Activated T-helper 2 cell treated with anti-CD3 and anti-CD28 coated beads, Interferon-gamma antibody, Interleukin-2, Interleukin-4, amounts not matched to agents 10 μg/mL and 5 μg/mL and 100 μg/mL, durations not matched to agents 14 hours and 24 hours and 36 hours (primary cell): ENCODE data around the gene DCUN1D3. TPM values are rescaled to one million over a fixed set of nuclear protein-coding genes. Genes with fewer than 3 reads are reported as not detected.
A peak's percentile ranks its signal among the peaks of the same experiment; 100 is the strongest.
"Not testable (repeated sequence)": the region's sequence is repeated elsewhere in the genome, so short reads cannot be mapped to it uniquely, and the experiment has no call there.

Source experiments
- DNase-seq: peaks from one replicate; pipeline ENCODE4 v3.0.0; 2021; ENCODE audit warnings: low spot score
- H3K27ac Mint-ChIP-seq: one replicate; pipeline ENCODE4 v1.8.0; 2021; ENCODE audit warnings: mixed read lengths
- H3K27me3 Mint-ChIP-seq: one replicate; pipeline ENCODE4 v1.8.0; 2021; ENCODE audit warnings: low read depth, mixed read lengths
- H3K36me3 Mint-ChIP-seq: one replicate; pipeline ENCODE4 v1.8.0; 2021; ENCODE audit warnings: low read depth, mixed read lengths
- H3K4me1 Mint-ChIP-seq: one replicate; pipeline ENCODE4 v1.8.0; 2021; ENCODE audit warnings: low read depth, mixed read lengths
- H3K4me3 Mint-ChIP-seq: one replicate; pipeline ENCODE4 v1.8.0; 2021; ENCODE audit warnings: low read depth, mild to moderate bottlenecking, moderate library complexity, mixed read lengths
- H3K9me3 Mint-ChIP-seq: one replicate; pipeline ENCODE4 v1.8.0; 2021; ENCODE audit warnings: mixed read lengths
- intact Hi-C: fragments of 100-400 bp; cut with micrococcal nuclease; formaldehyde crosslinking; loops from one replicate; pipeline ENCODE4 v1.15.1; 2023
- total RNA-seq: library from RNA; stranded (reverse); gene quantifications from 2 replicates; pipeline ENCODE4 v1.2.3, GENCODE V29; 2022

Gene DCUN1D3
- total RNA-seq, 1 donor from 2014 or later, result 17.4 TPM

DNA sequence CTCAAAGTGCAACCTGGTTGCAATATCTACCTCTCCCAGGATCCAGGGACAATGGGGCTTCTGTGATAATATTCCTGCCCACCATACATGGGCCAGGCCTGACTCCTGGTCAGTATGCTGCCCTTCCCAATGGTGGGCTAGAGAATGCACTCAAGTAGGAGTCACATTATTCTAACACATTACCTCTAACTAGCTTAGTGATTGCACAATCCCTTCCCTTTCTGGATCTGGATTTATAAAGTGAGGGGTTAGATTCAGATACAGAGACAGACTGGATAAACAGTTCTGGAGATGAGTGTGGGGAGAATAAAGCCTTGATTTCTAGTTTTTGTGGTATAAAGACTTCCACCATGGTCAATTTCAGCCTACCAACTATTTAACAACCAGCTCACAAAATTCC lies 33.4 kb upstream of the DCUN1D3 start:
- H3K27me3 Mint-ChIP-seq, result no peaks in the 10 kb centered on the region
- intact Hi-C loops, result no loop called here
- no peaks in the 10 kb centered on the region for H3K9me3 Mint-ChIP-seq
- H3K4me1 Mint-ChIP-seq, result peaks cover 9% of the 10 kb centered on the region
- no peak for DNase-seq
- H3K27ac Mint-ChIP-seq, result no peak overlapping the region
- no peaks in the 10 kb centered on the region for H3K36me3 Mint-ChIP-seq
- H3K4me3 Mint-ChIP-seq, result no peak overlapping the region

GRCh38 chr16:20931066-20931600 lies 31.0 kb upstream of the DCUN1D3 start:
- DNase-seq, result no peak
- intact Hi-C loops, result no loop called here
- Mint-ChIP-seq H3K27ac (no peak overlapping the region), H3K4me1 (peaks cover 1% of the 10 kb centered on the region), H3K4me3 (no peak overlapping the region), H3K9me3 (no peaks in the 10 kb centered on the region), H3K27me3 (no peaks in the 10 kb centered on the region), H3K36me3 (peaks cover 4% of the 10 kb centered on the region)

DNA sequence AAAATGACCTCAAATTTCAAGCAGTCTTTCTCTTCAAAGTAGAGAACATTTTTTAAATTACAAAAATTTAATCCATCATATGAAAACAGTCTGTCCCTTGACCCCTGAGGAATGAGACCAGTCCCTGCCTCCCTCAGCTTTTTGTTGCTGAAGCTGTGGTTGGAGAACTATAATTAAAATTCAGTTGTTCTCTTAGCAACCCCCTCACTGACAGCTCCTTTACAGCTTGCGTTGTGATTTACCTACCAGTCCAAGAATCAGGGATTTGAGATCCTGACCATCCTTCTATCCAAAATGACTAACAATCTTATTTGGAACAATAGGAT lies 30.2 kb upstream of the DCUN1D3 start:
- no peak for DNase-seq
- Mint-ChIP-seq H3K27me3 (no peaks in the 10 kb centered on the region), H3K36me3 (peaks cover 11% of the 10 kb centered on the region), H3K4me3 (no peak overlapping the region), H3K4me1 (peaks cover 1% of the 10 kb centered on the region), H3K9me3 (no peaks in the 10 kb centered on the region), H3K27ac (no peak overlapping the region)
- intact Hi-C loops, result no loop called here

DNA sequence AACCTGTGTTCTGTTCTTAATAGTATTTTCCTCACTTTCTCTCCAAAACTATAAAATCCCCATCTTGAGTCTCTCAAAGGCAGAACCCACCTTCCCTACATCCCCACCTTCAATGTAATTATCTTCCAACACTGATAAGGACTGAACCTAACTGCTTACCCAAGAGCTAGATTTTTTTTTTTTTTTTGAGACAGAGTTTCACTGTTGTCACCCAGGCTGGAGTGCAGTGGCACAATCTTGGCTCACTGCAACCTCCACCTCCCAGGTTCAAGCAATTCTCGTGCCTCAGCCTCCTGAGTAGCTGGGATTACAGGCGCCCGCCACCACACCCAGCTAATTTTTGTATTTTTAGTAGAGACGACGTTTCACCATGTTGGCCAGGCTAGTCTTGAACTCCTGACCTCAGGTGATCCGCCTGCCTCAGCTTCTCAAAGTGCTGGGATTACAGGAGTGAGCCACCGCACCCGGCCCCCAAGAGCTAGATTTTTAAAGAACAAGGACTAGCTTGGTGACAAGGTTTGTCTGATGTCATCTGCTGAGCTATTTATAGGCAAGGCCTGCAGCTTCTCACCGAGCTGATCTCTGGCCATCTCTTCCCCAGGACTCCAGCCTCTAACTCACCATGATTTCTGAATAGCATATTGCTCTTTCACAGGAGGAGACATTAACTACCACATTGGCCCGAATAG lies 29.7 kb upstream of the DCUN1D3 start:
- H3K9me3 Mint-ChIP-seq, H3K4me1 Mint-ChIP-seq, H3K27me3 Mint-ChIP-seq, H3K27ac Mint-ChIP-seq, H3K4me3 Mint-ChIP-seq, intact Hi-C loops, DNase-seq: not testable (repeated sequence)
- peaks cover 13% of the 10 kb centered on the region for H3K36me3 Mint-ChIP-seq

GRCh38 chr16:20928774-20929411 lies 28.7 kb upstream of the DCUN1D3 start:
- no peak for DNase-seq
- H3K36me3 Mint-ChIP-seq, result peaks cover 19% of the 10 kb centered on the region
- H3K4me1 Mint-ChIP-seq, result no peaks in the 10 kb centered on the region
- intact Hi-C loops, result no loop called here
- no peaks in the 10 kb centered on the region for H3K9me3 Mint-ChIP-seq
- H3K27ac Mint-ChIP-seq, result no peak overlapping the region
- no peaks in the 10 kb centered on the region for H3K27me3 Mint-ChIP-seq
- no peak overlapping the region for H3K4me3 Mint-ChIP-seq

GRCh38 chr16:20925751-20926150 lies 25.6 kb upstream of the DCUN1D3 start:
- Mint-ChIP-seq H3K4me1 (no peaks in the 10 kb centered on the region), H3K27me3 (no peaks in the 10 kb centered on the region), H3K27ac (no peak overlapping the region), H3K9me3 (no peaks in the 10 kb centered on the region), H3K4me3 (no peak overlapping the region), H3K36me3 (peaks cover 26% of the 10 kb centered on the region)
- no peak for DNase-seq
- intact Hi-C loops, result no loop called here

DNA sequence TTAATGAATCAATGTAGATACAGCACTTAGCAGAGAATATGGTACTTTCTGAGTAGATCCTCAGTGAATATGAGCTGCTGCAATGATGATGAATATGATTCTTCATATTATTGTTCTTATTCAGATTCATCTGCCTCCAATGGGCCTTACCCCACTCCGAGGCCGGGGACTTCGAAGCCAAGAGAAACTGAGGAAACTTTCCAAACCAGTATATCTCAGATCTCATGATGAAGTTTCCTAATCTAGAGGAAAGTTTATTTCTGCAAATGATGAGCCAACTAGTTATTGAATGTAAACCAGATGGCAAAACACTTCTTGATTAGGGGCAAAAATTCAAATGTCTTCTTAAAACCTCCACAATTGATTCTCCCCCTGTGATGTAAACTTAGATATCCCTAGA lies 23.7 kb upstream of the DCUN1D3 start:
- H3K4me3 Mint-ChIP-seq, result no peak overlapping the region
- peaks cover 12% of the 10 kb centered on the region for H3K4me1 Mint-ChIP-seq
- no peaks in the 10 kb centered on the region for H3K9me3 Mint-ChIP-seq
- H3K27ac Mint-ChIP-seq, result no peak overlapping the region
- H3K27me3 Mint-ChIP-seq, result no peaks in the 10 kb centered on the region
- intact Hi-C loops, result no loop called here
- no peak for DNase-seq
- H3K36me3 Mint-ChIP-seq, result peaks cover 42% of the 10 kb centered on the region

- Mint-ChIP-seq H3K27me3 (no peaks in the 10 kb centered on the region), H3K36me3 (peaks cover 57% of the 10 kb centered on the region), H3K4me3 (no peak overlapping the region), H3K27ac (no peak overlapping the region), H3K9me3 (peaks cover 3% of the 10 kb centered on the region), H3K4me1 (peaks cover 26% of the 10 kb centered on the region)
- intact Hi-C loops, result no loop called here
- no peak for DNase-seq
These were observed 20.6 kb upstream of the DCUN1D3 start for GRCh38 chr16:20920799-20921198.

DNA sequence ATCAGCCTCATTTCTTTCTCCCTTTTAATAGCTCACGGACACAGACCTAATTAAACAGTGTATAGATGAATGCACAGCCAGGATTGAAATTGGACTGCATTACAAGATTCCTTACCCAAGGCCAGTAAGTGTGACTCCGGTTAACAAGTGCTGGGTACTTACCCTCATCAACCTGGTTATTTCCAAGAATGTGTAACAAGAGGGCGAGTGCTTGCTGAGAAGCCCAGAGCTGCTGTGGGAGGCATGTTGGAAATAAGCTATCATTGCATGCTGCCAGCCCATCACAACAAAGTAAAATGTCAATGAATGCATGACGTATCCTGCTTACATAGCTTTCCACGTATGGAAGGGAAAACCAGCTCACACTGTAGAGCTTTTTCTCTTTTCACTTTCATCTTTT lies 19.9 kb upstream of the DCUN1D3 start:
- Mint-ChIP-seq H3K27me3 (no peaks in the 10 kb centered on the region), H3K27ac (no peak overlapping the region), H3K4me1 (peaks cover 30% of the 10 kb centered on the region), H3K36me3 (peaks cover 57% of the 10 kb centered on the region), H3K4me3 (no peak overlapping the region), H3K9me3 (peaks cover 3% of the 10 kb centered on the region)
- intact Hi-C loops, result no loop called here
- DNase-seq, result no peak

GRCh38 chr16:20918486-20919239 lies 18.5 kb upstream of the DCUN1D3 start:
- Mint-ChIP-seq H3K36me3 (peaks cover 52% of the 10 kb centered on the region), H3K4me1 (peaks cover 30% of the 10 kb centered on the region), H3K27me3 (no peaks in the 10 kb centered on the region), H3K9me3 (peaks cover 3% of the 10 kb centered on the region), H3K27ac (peak overlapping the region; percentile 43), H3K4me3 (no peak overlapping the region)
- intact Hi-C loops, result no loop called here
- DNase-seq, result no peak

- Mint-ChIP-seq H3K27ac (peak overlapping the region; percentile 20), H3K9me3 (peaks cover 3% of the 10 kb centered on the region), H3K4me1 (peaks cover 32% of the 10 kb centered on the region)
These were observed 16.8 kb upstream of the DCUN1D3 start for GRCh38 chr16:20916942-20917341.

GRCh38 chr16:20916289-20916688 lies 16.1 kb upstream of the DCUN1D3 start:
- H3K36me3 Mint-ChIP-seq, result peaks cover 46% of the 10 kb centered on the region

More at GRCh38 chr16:20916942-20917341, 16.8 kb upstream of the DCUN1D3 start:
- intact Hi-C loops, result no loop called here
- H3K4me3 Mint-ChIP-seq, result no peak overlapping the region
- H3K36me3 Mint-ChIP-seq, result peaks cover 46% of the 10 kb centered on the region
- H3K27me3 Mint-ChIP-seq, result no peaks in the 10 kb centered on the region
- DNase-seq, result no peak

DNA sequence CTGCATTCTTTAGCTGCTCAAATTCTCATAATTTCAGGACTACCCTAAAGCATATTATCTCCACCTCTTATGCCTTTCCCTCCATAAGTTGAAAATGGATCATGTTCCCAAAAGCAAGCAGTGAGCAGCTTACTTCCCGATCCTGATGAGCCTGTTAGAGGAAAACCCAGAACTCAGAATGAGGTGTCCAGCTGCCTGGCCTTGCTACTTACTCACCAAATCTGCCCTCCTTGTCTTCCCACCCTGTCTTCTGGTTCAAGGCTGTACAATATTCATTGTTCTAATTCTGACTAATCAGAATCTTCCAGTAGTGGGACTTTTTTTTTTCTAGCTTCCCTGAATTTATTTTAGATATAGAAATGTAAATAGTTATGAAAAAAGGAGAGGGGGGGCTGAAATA lies 11.2 kb upstream of the DCUN1D3 start:
- no peaks in the 10 kb centered on the region for H3K9me3 Mint-ChIP-seq
- peak overlapping the region; percentile 95 for H3K27ac Mint-ChIP-seq
- DNase-seq, result no peak
- peaks cover 53% of the 10 kb centered on the region for H3K4me1 Mint-ChIP-seq
- H3K36me3 Mint-ChIP-seq, result peaks cover 30% of the 10 kb centered on the region
- no peaks in the 10 kb centered on the region for H3K27me3 Mint-ChIP-seq
- peak overlapping the region; percentile 17 for H3K4me3 Mint-ChIP-seq
- intact Hi-C loops, result loop anchor here (1.0 to 5.0 kb wide), 6 partner anchors 11 to 104 kb away; partner anchors contain the start of genes DCUN1D3, ERI2, LYRM1 and REXO5

More at GRCh38 chr16:20916289-20916688, 16.1 kb upstream of the DCUN1D3 start:
- H3K4me1 Mint-ChIP-seq, result peaks cover 38% of the 10 kb centered on the region
- H3K9me3 Mint-ChIP-seq, result peaks cover 3% of the 10 kb centered on the region
- no peak overlapping the region for H3K4me3 Mint-ChIP-seq
- intact Hi-C loops, result no loop called here
- H3K27me3 Mint-ChIP-seq, result no peaks in the 10 kb centered on the region
- no peak overlapping the region for H3K27ac Mint-ChIP-seq
- no peak for DNase-seq
